GM19193 (cell line): ENCODE results near the gene ARID1B.

Source experiments
- POLR2A ChIP-seq: IDR thresholded peaks from 4 replicates; pipeline ENCODE4 v1.6.1; 2011; ENCODE audit not compliant: insufficient read depth, insufficient read length; ENCODE audit errors: extremely low read depth

The ARID1B gene

DNA sequence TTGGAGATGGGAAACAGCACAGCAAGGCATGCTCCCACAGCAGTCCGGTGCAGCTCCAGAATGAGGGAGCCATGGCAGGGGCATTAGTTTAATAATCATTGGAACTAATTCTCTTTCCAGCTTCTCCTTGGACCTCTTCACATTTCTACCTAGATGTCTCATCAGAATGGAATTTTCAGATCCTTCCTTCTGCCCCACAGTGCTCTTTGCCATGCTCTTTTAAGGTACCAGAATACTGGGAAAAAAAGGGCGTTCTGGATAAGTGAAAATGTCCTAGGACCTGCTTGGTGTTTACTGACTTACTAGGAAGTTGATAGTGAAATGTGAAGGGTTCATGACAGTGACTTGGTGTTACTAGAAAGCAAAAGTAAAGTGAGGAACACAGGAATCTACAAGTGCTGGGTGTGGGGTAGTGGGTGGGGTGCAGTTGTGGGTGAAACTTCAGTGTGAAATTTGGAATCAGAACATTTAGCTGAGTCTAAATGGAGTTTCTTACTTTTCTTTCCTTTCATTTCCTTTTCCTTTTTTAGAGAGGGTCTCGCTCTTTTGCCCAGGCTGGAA lies 207.1 kb downstream of the ARID1B start:
- no peak for TF ChIP-seq POLR2A

DNA sequence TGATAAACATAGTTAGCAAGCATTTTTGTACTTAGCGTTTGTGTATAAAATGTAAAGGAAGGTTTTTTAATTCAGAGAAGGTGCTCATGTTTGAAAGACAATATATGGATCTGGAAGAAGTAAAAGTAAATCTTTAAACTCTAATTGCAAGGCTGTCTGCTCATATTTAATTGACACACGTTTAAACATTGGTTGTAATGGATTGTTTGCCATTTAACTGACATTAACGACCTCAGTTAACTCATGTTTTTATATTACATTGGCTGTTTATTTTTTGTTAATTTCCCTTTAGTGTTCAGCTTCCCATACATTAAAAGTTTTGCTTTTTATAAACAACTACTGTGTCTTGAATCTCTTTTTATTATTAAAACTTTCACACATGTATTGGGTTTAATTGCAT lies 208.1 kb downstream of the ARID1B start:
- no peak for TF ChIP-seq POLR2A

DNA sequence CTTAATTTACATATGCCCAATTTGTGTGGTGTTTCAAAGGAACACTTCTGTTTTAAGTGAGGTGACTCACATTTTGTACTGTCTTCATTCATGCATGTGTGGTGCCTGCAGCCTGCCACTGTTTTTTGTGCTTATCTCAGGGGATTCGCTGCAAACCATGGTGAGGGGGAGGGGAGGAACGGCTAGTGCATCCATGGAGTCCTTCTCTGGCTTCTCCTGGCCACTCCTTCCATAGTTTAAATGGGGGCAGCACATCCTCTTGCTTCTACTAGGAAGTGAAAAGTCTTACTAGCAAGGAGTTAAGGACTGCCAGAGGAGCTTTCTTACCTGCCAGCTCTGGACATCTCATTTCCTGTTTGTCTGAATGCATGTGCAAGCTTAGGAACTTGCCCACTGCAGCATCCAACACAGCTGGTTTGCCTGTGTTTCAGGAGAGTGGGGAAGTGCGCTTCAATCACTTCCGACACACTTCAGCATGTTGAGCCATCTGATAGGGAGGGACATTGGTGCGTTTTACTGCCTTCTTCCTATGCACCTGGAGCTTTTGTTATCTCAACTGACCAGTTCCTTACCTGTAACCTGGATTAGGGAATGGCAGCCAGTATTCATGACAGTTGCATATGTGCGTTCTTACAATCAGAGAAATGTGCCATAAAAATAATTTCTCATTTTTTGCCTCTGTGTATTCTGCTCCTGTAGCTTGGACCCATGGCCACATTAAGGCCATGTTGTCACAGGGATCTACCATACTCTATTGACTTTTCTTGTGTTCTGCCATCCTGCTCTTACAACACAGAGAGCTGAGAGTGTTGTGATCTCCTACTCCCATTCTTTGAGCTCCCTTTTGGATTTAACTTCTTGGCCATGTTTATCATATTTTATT lies 211.3 kb downstream of the ARID1B start:
- TF ChIP-seq POLR2A = no peak

DNA sequence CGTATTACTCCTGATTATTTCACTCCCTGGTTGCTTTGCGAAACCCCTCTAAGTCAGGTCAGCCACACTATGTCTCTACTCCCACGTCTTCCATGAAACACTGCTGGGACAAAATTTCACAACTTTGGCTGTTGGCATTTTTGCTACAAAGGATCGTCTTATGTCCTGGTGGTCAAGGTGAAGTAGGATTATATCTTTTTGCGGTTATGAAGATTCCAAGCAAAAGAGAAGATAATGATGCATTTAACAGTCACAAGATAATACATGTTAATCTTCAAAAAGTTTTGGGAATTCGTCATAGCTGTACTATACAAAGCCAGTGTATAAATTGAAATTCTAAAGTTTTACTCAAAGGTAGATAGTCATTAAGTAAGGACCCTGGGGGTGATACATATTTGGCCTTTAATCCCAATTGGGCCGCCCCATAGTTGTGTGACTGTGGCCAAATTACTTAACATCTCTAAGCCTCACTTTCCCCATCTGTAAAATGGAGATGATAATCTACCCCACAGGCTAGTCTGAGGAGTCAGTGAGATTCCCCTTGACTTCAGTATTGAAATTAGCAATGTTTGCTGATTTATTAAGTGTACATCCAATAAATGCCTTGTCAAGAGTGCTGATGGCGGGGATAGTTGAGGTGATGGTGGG lies 212.1 kb downstream of the ARID1B start:
- no peak for TF ChIP-seq POLR2A

DNA sequence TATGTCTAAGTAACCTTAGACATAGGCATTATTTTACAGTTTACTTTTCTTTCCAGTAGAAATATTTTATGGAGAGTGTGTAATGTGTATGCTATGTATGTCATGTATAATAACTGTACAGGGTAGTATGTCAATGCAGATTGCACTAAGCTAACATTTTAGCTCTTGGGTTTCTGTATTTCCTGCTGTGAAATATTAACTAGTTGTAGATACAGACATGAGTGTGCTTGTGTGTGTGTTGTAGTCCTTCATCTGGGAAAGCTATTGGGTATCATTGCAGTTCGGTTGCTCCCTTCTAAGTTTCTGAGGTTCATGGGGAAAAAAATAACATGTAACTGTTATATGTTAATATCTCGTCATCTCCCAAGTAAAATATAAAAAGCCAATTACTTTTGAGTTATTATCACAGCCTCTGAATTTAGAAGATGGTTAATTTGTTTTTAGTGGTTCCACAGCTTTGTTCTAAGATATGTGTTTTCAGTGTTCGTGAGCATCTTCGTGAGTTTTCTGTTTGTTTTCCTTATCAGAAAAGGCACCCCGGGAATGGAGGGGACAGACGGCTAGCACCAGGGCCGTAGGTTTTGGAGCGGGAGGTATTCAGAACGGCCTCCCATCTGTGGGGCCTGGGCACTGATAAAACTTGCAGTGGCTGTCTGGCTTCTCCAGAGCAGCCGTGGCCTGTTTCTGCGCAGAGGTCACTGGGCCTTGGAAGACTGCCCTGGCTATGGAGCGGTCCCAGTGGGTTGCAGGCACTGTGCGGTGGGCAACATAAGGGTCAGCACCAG lies 215.0 kb downstream of the ARID1B start:
- TF ChIP-seq POLR2A = no peak

DNA sequence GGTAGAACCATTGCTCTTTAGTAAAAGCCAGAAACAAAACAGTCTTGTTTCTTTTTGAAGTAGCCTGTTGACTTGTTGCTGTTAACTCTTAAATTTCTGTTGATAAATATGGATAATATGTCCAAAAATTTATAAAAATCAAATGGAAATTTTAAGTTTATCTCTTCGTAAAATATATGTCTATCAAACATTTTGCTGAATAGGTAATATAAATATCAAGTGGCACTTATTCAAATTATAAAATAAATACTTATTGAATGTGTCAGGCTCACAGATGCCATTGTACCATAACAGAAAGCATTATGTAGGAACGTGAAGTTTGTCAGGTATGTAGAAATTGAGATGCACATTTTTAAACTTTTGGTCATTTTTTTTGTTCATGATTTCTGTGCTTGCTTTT lies 216.5 kb downstream of the ARID1B start:
- no peak for TF ChIP-seq POLR2A

DNA sequence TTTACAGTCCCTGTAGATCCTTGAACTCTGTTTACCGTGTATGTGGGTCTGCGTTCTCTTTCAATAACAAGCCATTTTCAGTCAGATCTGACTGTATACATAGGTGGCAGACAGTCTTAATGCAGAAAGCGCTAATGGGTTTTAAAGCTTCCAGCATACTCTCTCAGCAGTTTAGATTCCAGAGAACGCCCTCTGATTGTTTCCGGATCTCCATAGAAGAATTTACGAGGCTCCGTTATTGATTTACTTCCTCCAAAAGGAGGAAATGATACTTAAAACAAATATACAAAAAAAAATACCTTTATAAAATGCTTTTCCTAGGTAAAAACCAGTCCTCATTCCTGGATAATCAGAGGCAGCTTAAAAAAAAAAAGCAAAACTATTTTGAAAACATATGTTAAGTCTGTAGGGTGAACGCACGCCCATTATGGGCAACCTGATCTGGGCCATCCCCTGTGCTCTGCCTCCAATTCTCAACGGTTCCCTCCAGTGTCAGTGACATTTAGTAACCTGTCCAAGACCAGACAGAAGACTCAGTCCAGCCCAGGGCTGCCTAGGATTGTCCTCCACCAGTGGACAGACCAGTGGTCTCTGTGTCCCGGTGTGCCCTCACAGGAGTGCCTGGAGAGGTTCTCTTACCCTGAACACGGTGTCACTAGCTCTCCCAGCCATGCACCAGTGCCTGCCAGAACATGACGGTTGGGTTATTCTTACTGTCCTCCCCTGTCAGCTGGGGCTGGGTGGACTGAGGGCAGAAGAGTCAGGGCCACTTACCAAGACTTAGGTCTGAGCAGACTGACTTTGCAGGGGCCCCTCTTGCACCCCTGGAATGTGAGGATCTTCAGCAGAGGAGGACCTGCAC lies 217.3 kb downstream of the ARID1B start:
- TF ChIP-seq POLR2A = no peak

DNA sequence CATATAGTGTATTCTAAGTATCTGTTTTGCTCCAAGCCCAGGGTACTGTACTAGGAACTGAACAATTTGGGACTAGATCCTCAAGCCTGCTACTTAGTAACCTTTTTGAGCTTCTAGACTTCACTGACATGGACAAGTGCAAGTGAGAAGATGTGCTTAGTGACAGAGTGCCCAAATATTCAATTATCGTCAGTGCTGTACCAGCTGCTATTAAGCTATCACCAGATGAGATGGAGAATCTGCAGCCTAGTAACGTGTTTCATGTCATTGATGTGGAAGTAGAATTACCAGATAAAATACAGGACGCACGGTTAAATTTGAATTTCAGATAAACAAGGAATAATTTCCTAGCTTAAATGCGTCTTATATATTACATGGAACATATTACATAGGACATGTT lies 218.3 kb downstream of the ARID1B start:
- no peak for TF ChIP-seq POLR2A

DNA sequence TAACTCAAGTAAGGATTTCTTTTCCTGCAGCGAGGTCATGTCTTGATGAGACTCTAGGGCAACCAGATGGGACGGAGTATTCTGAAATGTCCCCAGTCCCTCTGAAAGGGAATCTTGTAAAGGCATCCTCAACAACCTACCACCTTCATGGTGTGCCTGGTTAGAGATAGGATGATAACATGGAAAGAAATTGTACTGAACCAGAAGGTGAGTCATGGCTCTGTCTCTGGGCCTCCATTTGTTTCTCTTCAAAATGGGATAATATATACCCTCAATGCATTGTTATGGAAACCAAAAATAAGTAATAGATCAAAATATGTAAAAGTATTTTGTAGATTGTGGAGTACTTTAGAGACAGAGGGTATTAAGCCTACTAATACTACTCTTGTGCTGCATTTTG lies 219.1 kb downstream of the ARID1B start:
- TF ChIP-seq POLR2A = no peak

DNA sequence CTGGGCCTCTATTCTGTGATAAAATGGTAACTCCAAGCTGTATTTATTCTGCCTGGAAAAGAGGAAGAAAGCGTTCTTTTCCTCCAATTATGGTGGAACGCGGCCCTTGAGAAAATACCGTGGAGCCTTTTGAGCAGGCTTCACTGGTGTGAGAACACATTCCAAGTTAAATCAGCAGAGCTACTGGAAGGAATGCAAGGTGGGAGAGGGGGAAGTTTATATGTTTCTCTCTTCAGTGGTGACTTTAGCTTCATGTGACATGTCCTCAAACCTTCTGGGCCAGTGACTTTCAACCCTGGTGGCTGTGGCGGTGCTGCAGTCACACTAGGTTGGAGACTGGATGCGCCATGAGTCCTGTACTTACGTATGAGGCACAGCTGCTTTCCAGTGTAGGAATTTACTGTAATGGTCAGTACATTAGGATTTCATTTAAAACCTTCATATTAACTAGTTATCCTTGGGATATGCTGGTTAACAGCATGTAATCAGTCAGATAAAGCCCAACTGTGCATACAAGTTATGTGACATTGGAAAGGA lies 221.7 kb downstream of the ARID1B start:
- TF ChIP-seq POLR2A = no peak

DNA sequence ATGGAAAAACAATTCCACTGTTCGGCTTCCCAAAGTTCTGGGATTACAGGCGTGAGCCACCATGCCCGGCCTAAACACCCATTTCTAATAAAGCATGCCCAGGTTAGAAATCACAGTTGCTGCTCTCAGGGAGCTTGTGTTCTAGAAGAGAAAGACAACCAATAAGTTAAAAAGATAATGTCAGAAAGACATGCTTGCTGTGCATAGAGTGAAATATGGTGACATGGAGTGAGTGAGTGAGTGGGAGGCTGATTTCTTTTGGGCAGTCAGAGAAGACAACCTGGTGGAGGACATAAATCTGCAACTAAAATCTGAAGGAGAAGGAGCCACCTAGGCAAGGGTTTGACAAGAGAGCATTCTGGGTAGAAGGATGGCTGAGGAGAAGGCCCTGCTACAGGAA lies 222.6 kb downstream of the ARID1B start:
- TF ChIP-seq POLR2A = no peak

DNA sequence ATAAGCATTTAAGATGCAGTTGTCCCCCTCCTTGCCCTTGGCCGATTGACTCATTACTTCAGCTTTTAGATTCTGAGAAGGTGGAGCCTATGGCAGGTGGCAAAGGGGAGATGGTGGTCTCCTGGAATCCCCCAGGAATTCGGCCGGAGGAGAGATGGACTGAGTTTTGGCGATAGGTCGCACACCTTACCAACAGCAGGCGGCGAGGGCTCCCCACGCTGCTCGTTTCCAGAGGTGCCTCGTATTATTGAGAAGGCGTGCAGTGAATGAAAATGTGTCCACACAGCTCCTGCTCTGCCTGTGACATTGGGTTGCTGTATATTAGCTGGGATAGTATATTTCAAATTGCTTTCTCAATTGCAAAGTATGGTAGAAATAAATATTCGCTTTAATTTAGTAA lies 224.5 kb downstream of the ARID1B start:
- TF ChIP-seq POLR2A = no peak

DNA sequence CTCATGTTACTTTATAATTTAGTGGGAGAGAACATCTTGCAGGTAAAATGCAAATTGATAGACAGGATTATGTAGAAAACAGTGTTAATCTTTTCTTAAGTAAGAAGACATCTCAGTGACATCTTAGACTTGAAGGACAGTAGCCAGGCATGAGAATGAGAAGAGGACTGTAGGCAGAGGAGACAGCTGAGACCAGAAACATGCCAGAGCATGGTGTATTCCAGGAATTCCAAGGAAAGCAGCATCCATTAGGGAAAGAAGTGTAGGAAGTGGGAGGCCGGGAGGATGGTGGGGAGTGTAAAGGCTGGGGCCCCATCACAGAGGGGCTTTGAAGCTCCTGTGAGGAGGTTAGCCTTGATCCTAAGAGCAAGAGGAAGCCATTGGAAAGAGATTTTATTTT lies 225.6 kb downstream of the ARID1B start:
- TF ChIP-seq POLR2A = no peak

DNA sequence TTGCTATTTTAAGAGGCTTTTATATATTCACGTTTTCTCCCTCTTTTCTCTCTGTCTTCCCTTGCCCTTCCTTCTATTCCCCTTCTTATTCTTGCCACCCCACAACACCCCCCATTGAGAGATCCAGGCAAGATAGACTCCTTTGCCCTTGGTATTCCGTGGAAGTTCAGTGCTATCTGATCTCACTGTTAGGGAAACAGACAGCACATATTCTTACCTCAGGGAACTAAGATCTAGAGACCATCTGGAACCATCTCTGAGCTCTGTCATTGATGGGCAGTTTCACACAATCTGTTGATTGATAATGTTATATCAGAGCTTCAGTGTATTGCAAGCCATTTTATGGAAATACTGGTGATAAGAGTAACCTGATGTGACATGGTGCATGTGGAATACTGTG lies 228.8 kb downstream of the ARID1B start:
- no peak for TF ChIP-seq POLR2A
